HepG2 (cell line): ENCODE measurements around the gene PHACTR3. TPM values are rescaled to one million over a fixed set of nuclear protein-coding genes. Genes with fewer than 3 reads are reported as not detected.

Experiments
- ELF1 ChIP-seq: sonication (generic); formaldehyde crosslinking; IDR thresholded peaks from 2 replicates; pipeline ENCODE4 v1.4.0; 2020; ENCODE audit warnings: missing genetic modification reagents
- KDM5B ChIP-seq: sonication (generic); formaldehyde crosslinking; IDR thresholded peaks from 2 replicates; pipeline ENCODE4 v1.4.0; 2020; ENCODE audit warnings: missing genetic modification reagents, mild to moderate bottlenecking, borderline replicate concordance
- KDM6A ChIP-seq: IDR thresholded peaks from 2 replicates; pipeline ENCODE4 v1.6.1; 2016; ENCODE audit warnings: low read depth
- RBM39 ChIP-seq: fragments of 200-400 bp; formaldehyde crosslinking; IDR thresholded peaks from one replicate; pipeline ENCODE4 v1.6.1; 2018; ENCODE audit warnings: antibody characterized with exemption, mild to moderate bottlenecking, low read depth, low read length; ENCODE audit not compliant: poor library complexity, severe bottlenecking
- SALL1 ChIP-seq: sonication (generic); formaldehyde crosslinking; IDR thresholded peaks from 2 replicates; pipeline ENCODE4 v1.8.0; 2022; ENCODE audit warnings: mild to moderate bottlenecking, missing genetic modification reagents
- SMC3 ChIP-seq: IDR thresholded peaks from 2 replicates; pipeline ENCODE4 v1.6.1; 2011; ENCODE audit warnings: low read length, improper control_type of control experiment
- ZBTB7A ChIP-seq: sonication (generic); formaldehyde crosslinking; IDR thresholded peaks from 2 replicates; pipeline ENCODE4 v1.8.0; 2022; ENCODE audit warnings: mild to moderate bottlenecking, missing genetic modification reagents
- ZNF274 ChIP-seq: sonication (generic); formaldehyde crosslinking; IDR thresholded peaks from 2 replicates; pipeline ENCODE4 v1.5.1; 2020; ENCODE audit warnings: mild to moderate bottlenecking, missing genetic modification reagents
- ZNF619 ChIP-seq: sonication (generic); formaldehyde crosslinking; IDR thresholded peaks from 2 replicates; pipeline ENCODE4 v1.4.0; 2020; ENCODE audit warnings: mild to moderate bottlenecking, missing genetic modification reagents
- polyA plus RNA-seq, 8 experiments: library from polyadenylated mRNA; depleted of rRNA in 3 of 8; stranded (reverse) in 7 of 8; unstranded in 1 of 8; fragments of >200 nt; fragmentation: Illumina TruSeq in 4 of 8; extraction: Trizol in 4 of 8; gene quantifications; 2 replicates each; pipeline versions ENCODE4 v1.2.1 to v1.2.3, GENCODE V29; 2011 to 2016; ENCODE audit warnings: low read depth in 4 of 8, missing spikeins in 1 of 8, mixed read lengths in 1 of 8; ENCODE audit not compliant: insufficient read depth in 1 of 8
- total RNA-seq, 5 experiments: library from RNA; depleted of rRNA; stranded (reverse); fragments of >200 nt; fragmentation: Illumina TruSeq; extraction: Trizol; gene quantifications; 2 replicates each; pipeline ENCODE4 v1.2.3, GENCODE V29; 2016; ENCODE audit warnings: low read depth in 1 of 5
- TF ChIP-seq, protein P1 (sequence below), 2 experiments: fragments of 450-650 bp in 1 of 2; sonication (generic) in 1 of 2; formaldehyde crosslinking in 1 of 2; IDR thresholded peaks; 2 replicates each; pipeline versions ENCODE4 v1.6.1 to v1.8.0; 2016 to 2022; ENCODE audit warnings: antibody characterized with exemption in 1 of 2, mild to moderate bottlenecking in 1 of 2, missing genetic modification reagents in 1 of 2
- TF ChIP-seq, protein P2 (sequence below): sonication (generic); formaldehyde crosslinking; IDR thresholded peaks from 2 replicates; pipeline ENCODE4 v1.4.0; 2020; ENCODE audit warnings: mild to moderate bottlenecking, missing genetic modification reagents
- TF ChIP-seq, protein P3 (sequence below): sonication (generic); formaldehyde crosslinking; IDR thresholded peaks from 2 replicates; pipeline ENCODE4 v1.5.0; 2020; ENCODE audit warnings: mild to moderate bottlenecking, missing genetic modification reagents, moderate library complexity
- TF ChIP-seq, protein P4 (sequence below): sonication (generic); formaldehyde crosslinking; IDR thresholded peaks from 2 replicates; pipeline ENCODE4; 2020; ENCODE audit warnings: missing genetic modification reagents, mild to moderate bottlenecking, borderline replicate concordance

Gene PHACTR3
- total and polyA plus RNA-seq, 2 of the 13 experiments (the other 11 are each of a cell fraction or from before 2014, with no cell fraction given), result not detected

DNA sequence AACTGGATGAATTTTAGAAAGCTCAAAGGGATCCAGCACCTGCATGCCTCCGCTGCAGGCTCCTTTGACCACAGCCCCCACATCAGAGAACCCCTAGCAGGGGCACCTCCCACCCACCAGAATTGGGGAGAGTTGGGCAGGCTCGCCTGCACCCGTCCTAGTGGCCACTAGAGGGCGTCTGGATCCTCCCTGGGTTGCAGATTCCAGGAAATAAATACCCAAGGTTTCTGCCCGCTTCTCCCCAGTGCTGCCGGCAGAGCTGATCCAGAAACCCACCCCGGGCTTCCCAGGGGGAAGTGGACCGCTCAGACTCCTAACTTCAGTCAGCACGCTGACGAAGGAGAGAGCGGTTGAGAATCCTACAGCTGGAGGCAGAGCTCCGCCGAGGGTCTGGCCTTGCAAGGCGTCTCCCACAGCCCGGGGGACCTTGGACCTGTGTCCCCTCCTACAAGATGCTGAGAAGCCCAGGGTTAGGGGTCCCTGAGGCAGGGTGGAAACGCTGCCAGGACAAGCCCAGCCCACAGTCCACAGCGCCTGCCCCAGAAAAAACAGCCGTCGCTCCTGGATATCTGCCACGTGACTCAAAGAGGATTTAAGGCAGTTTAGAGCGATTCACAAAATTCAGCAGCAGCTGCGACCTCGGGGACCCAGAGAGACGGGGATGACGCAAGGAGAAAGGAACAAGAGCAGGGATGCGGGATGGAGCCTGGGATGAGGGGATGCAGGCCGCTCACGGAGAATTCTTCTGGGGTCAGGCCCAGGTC is 32.6 kb upstream of the PHACTR3 start (continued):
- TF ChIP-seq, protein P1, sequence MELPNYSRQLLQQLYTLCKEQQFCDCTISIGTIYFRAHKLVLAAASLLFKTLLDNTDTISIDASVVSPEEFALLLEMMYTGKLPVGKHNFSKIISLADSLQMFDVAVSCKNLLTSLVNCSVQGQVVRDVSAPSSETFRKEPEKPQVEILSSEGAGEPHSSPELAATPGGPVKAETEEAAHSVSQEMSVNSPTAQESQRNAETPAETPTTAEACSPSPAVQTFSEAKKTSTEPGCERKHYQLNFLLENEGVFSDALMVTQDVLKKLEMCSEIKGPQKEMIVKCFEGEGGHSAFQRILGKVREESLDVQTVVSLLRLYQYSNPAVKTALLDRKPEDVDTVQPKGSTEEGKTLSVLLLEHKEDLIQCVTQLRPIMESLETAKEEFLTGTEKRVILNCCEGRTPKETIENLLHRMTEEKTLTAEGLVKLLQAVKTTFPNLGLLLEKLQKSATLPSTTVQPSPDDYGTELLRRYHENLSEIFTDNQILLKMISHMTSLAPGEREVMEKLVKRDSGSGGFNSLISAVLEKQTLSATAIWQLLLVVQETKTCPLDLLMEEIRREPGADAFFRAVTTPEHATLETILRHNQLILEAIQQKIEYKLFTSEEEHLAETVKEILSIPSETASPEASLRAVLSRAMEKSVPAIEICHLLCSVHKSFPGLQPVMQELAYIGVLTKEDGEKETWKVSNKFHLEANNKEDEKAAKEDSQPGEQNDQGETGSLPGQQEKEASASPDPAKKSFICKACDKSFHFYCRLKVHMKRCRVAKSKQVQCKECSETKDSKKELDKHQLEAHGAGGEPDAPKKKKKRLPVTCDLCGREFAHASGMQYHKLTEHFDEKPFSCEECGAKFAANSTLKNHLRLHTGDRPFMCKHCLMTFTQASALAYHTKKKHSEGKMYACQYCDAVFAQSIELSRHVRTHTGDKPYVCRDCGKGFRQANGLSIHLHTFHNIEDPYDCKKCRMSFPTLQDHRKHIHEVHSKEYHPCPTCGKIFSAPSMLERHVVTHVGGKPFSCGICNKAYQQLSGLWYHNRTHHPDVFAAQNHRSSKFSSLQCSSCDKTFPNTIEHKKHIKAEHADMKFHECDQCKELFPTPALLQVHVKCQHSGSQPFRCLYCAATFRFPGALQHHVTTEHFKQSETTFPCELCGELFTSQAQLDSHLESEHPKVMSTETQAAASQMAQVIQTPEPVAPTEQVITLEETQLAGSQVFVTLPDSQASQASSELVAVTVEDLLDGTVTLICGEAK (IDR thresholded peaks at IDR 0.05), result no peak
- TF ChIP-seq, protein P1 (CRISPR knock-in tag; IDR thresholded peaks at IDR 0.05), result 0 out of 2 replicates have a peak, but pooled peaks have one; percentile 17
- TF ChIP-seq ELF1 (CRISPR knock-in tag) (0 out of 2 replicates have a peak, but pooled peaks have one; percentile 35), KDM6A (no peak), ZBTB7A (CRISPR knock-in tag) (0 out of 2 replicates have a peak, but pooled peaks have one; percentile 21), SALL1 (CRISPR knock-in tag) (peak; percentile 26; the same call in 1 of the 2 replicates), SMC3 (peak; percentile 45; the same call in 1 of the 2 replicates), KDM5B (0 out of 2 replicates have a peak, but pooled peaks have one; percentile 29), ZNF619 (CRISPR knock-in tag) (0 out of 2 replicates have a peak, but pooled peaks have one; percentile 21), ZNF274 (peak; percentile 31; the same call in 1 of the 2 replicates), RBM39 (peak; percentile 80)
- TF ChIP-seq, protein P2, sequence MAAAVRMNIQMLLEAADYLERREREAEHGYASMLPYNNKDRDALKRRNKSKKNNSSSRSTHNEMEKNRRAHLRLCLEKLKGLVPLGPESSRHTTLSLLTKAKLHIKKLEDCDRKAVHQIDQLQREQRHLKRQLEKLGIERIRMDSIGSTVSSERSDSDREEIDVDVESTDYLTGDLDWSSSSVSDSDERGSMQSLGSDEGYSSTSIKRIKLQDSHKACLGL (CRISPR knock-in tag), result peak; percentile 32; the same call in 1 of the 2 replicates
- TF ChIP-seq, protein P3, sequence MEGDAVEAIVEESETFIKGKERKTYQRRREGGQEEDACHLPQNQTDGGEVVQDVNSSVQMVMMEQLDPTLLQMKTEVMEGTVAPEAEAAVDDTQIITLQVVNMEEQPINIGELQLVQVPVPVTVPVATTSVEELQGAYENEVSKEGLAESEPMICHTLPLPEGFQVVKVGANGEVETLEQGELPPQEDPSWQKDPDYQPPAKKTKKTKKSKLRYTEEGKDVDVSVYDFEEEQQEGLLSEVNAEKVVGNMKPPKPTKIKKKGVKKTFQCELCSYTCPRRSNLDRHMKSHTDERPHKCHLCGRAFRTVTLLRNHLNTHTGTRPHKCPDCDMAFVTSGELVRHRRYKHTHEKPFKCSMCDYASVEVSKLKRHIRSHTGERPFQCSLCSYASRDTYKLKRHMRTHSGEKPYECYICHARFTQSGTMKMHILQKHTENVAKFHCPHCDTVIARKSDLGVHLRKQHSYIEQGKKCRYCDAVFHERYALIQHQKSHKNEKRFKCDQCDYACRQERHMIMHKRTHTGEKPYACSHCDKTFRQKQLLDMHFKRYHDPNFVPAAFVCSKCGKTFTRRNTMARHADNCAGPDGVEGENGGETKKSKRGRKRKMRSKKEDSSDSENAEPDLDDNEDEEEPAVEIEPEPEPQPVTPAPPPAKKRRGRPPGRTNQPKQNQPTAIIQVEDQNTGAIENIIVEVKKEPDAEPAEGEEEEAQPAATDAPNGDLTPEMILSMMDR, result peak; percentile 87
- TF ChIP-seq, protein P4, sequence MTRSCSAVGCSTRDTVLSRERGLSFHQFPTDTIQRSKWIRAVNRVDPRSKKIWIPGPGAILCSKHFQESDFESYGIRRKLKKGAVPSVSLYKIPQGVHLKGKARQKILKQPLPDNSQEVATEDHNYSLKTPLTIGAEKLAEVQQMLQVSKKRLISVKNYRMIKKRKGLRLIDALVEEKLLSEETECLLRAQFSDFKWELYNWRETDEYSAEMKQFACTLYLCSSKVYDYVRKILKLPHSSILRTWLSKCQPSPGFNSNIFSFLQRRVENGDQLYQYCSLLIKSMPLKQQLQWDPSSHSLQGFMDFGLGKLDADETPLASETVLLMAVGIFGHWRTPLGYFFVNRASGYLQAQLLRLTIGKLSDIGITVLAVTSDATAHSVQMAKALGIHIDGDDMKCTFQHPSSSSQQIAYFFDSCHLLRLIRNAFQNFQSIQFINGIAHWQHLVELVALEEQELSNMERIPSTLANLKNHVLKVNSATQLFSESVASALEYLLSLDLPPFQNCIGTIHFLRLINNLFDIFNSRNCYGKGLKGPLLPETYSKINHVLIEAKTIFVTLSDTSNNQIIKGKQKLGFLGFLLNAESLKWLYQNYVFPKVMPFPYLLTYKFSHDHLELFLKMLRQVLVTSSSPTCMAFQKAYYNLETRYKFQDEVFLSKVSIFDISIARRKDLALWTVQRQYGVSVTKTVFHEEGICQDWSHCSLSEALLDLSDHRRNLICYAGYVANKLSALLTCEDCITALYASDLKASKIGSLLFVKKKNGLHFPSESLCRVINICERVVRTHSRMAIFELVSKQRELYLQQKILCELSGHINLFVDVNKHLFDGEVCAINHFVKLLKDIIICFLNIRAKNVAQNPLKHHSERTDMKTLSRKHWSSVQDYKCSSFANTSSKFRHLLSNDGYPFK (CRISPR knock-in tag), result 0 out of 2 replicates have a peak, but pooled peaks have one; percentile 21
